Mesenchymal stem cell (in vitro differentiated cells and primary cell): ENCODE results near the gene SMPD3.

Source experiments
- DNase-seq: peaks from one replicate; pipeline ENCODE4 v3.0.0-alpha.2; 2013
- H2AFZ ChIP-seq: one replicate; pipeline ENCODE4 v1.6.1; 2013; ENCODE audit warnings: low read depth, mild to moderate bottlenecking, control low read depth, inconsistent platforms, low read length, moderate library complexity
- H2AK5ac ChIP-seq: 2 replicates; pipeline ENCODE4 v1.6.1; 2013; ENCODE audit warnings: low read length, moderate library complexity, mild to moderate bottlenecking, inconsistent platforms; ENCODE audit not compliant: severe bottlenecking
- H2BK120ac ChIP-seq: one replicate; pipeline ENCODE4 v1.6.1; 2013; ENCODE audit warnings: low read depth, mild to moderate bottlenecking, inconsistent platforms, low read length, moderate library complexity
- H2BK12ac ChIP-seq, 2 experiments: one replicate each; pipeline ENCODE4 v1.6.1; 2013; ENCODE audit warnings: inconsistent platforms in 2 of 2, low read length in 2 of 2, mild to moderate bottlenecking in 2 of 2, moderate library complexity in 2 of 2, control low read depth in 1 of 2
- H2BK15ac ChIP-seq: one replicate; pipeline ENCODE4 v1.6.1; 2013; ENCODE audit warnings: mild to moderate bottlenecking, low read depth, inconsistent platforms; ENCODE audit not compliant: poor library complexity, severe bottlenecking
- H2BK5ac ChIP-seq: 2 replicates; pipeline ENCODE4 v1.6.1; 2013; ENCODE audit warnings: low read depth, mild to moderate bottlenecking, low read length, control low read depth, inconsistent platforms; ENCODE audit not compliant: poor library complexity, severe bottlenecking
- H3K14ac ChIP-seq, 2 experiments: one replicate each; pipeline ENCODE4 v1.6.1; 2013; ENCODE audit warnings: inconsistent platforms in 2 of 2, low read length in 2 of 2, control low read depth in 1 of 2, mild to moderate bottlenecking in 1 of 2, moderate library complexity in 1 of 2
- H3K18ac ChIP-seq, 2 experiments: one replicate each; pipeline ENCODE4 v1.6.1; 2013; ENCODE audit warnings: inconsistent platforms in 2 of 2, low read length in 2 of 2, control low read depth in 1 of 2, low read depth in 1 of 2, mild to moderate bottlenecking in 1 of 2
- H3K23ac ChIP-seq, 2 experiments: one replicate each; pipeline ENCODE4 v1.6.1; 2013; ENCODE audit warnings: inconsistent platforms in 2 of 2, low read length in 2 of 2, mild to moderate bottlenecking in 2 of 2, moderate library complexity in 2 of 2, control low read depth in 1 of 2
- H3K27ac ChIP-seq: 2 replicates; pipeline ENCODE4 v1.5.1; 2013; ENCODE audit warnings: mild to moderate bottlenecking, moderate library complexity, low read length, control low read depth, inconsistent platforms; ENCODE audit not compliant: poor library complexity, severe bottlenecking
- H3K27me3 ChIP-seq, 2 experiments: 2 replicates each; pipeline versions ENCODE4 v1.6.1 to v1.7.0; 2013; ENCODE audit warnings: low read length in 2 of 2, mild to moderate bottlenecking in 2 of 2, moderate library complexity in 2 of 2, control low read depth in 1 of 2, inconsistent platforms in 1 of 2; ENCODE audit not compliant: control insufficient read depth in 1 of 2, insufficient read depth in 1 of 2
- H3K36me3 ChIP-seq, 2 experiments: 2 replicates each; pipeline versions ENCODE4 v1.6.1 to v1.7.0; 2013; ENCODE audit warnings: low read length in 2 of 2, control low read depth in 1 of 2, inconsistent platforms in 1 of 2, low read depth in 1 of 2, mild to moderate bottlenecking in 1 of 2; ENCODE audit not compliant: insufficient read depth in 2 of 2, control insufficient read depth in 1 of 2
- H3K4ac ChIP-seq, 2 experiments: one replicate each; pipeline ENCODE4 v1.6.1; 2013; ENCODE audit warnings: inconsistent platforms in 2 of 2, low read length in 2 of 2, mild to moderate bottlenecking in 2 of 2, moderate library complexity in 2 of 2, control low read depth in 1 of 2, low read depth in 1 of 2
- H3K4me1 ChIP-seq: 2 replicates; pipeline ENCODE4 v1.6.1; 2013; ENCODE audit warnings: low read depth, low read length, control low read depth; ENCODE audit not compliant: control insufficient read depth, insufficient read depth
- H3K4me2 ChIP-seq: 2 replicates; pipeline ENCODE4 v1.6.1; 2013; ENCODE audit warnings: low read length, mild to moderate bottlenecking, inconsistent platforms; ENCODE audit not compliant: poor library complexity, severe bottlenecking
- H3K4me3 ChIP-seq, 2 experiments: 2 replicates each; pipeline versions ENCODE4 v1.5.1 to v1.7.0; 2013; ENCODE audit warnings: low read length in 2 of 2, mild to moderate bottlenecking in 2 of 2, control low read depth in 1 of 2, low read depth in 1 of 2; ENCODE audit not compliant: insufficient read depth in 1 of 2
- H3K79me1 ChIP-seq: replicated peaks from 2 replicates; pipeline ENCODE4 v1.6.1; 2013; ENCODE audit warnings: mild to moderate bottlenecking, control low read depth, low read length, inconsistent platforms; ENCODE audit not compliant: poor library complexity, severe bottlenecking
- H3K9ac ChIP-seq: 2 replicates; pipeline ENCODE4 v1.7.0; 2013; ENCODE audit warnings: mild to moderate bottlenecking, low read length, moderate library complexity
- H3K9me3 ChIP-seq: 2 replicates; pipeline ENCODE4 v1.7.0; 2013; ENCODE audit warnings: mild to moderate bottlenecking, low read length; ENCODE audit not compliant: control insufficient read depth
- H4K8ac ChIP-seq: one replicate; pipeline ENCODE4 v1.6.1; 2013; ENCODE audit warnings: inconsistent platforms, mild to moderate bottlenecking, low read length, moderate library complexity
- H4K91ac ChIP-seq: one replicate; pipeline ENCODE4 v1.6.1; 2013; ENCODE audit warnings: mild to moderate bottlenecking, low read length, inconsistent platforms
- WGBS: methylation state at CpG from one replicate; pipeline ENCODE4 v1.1.7; 2013; ENCODE audit warnings: mixed read lengths; 5-methylcytosine and 5-hydroxymethylcytosine counted together

The SMPD3 gene

GRCh38 chr16:68347605-68348004 is 100.7 kb downstream of the SMPD3 start:
- Histone ChIP-seq H2BK5ac (no peak overlapping the region), H3K4me1 (peaks cover 3% of the 10 kb centered on the region), H3K4me2 (no peak overlapping the region), H3K23ac (no peak overlapping the region), H3K14ac (no peak overlapping the region), H3K4ac (no peak overlapping the region), H2AK5ac (no peak overlapping the region), H3K27me3 (no peaks in the 10 kb centered on the region), H3K9me3 (no peaks in the 10 kb centered on the region), H3K36me3 (peaks cover 67 to 85% of the 10 kb centered on the region in 2 experiments), H4K8ac (no peak overlapping the region), H3K9ac (no peak overlapping the region), H3K18ac (no peak overlapping the region), H2BK120ac (no peak overlapping the region), H3K79me1 (peaks cover 10% of the 10 kb centered on the region), H4K91ac (no peak overlapping the region), H3K4me3 (no peak overlapping the region), H2BK12ac (no peak overlapping the region), H2AFZ (no peak overlapping the region), H2BK15ac (no peak overlapping the region), H3K27ac (no peak overlapping the region)
- 95% methylated on average over 4 of the region's 4 CpGs for WGBS
- no peak for DNase-seq

- Histone ChIP-seq H2BK120ac (no peak overlapping the region), H3K4me1 (peaks cover 3% of the 10 kb centered on the region), H3K27me3 (no peaks in the 10 kb centered on the region), H3K36me3 (peaks cover 67 to 84% of the 10 kb centered on the region in 2 experiments), H2AK5ac (no peak overlapping the region), H3K79me1 (peaks cover 10% of the 10 kb centered on the region), H3K23ac (no peak overlapping the region), H3K18ac (no peak overlapping the region), H3K4ac (no peak overlapping the region), H3K9ac (no peak overlapping the region), H3K14ac (no peak overlapping the region), H3K9me3 (no peaks in the 10 kb centered on the region), H2BK12ac (no peak overlapping the region), H3K4me2 (no peak overlapping the region), H3K27ac (no peak overlapping the region), H2BK15ac (no peak overlapping the region), H4K8ac (no peak overlapping the region), H2BK5ac (no peak overlapping the region), H4K91ac (no peak overlapping the region), H2AFZ (no peak overlapping the region), H3K4me3 (no peak overlapping the region)
- no peak for DNase-seq
- 95% methylated on average over 12 of the region's 12 CpGs for WGBS
Measured at GRCh38 chr16:68346892-68347480, 101.3 kb downstream of the SMPD3 start.

GRCh38 chr16:68345958-68346635 is 102.2 kb downstream of the SMPD3 start:
- Histone ChIP-seq H3K27me3 (no peaks in the 10 kb centered on the region), H3K4ac (no peak overlapping the region), H3K4me2 (no peak overlapping the region), H3K4me3 (no peak overlapping the region), H3K9ac (no peak overlapping the region), H3K23ac (no peak overlapping the region), H2AK5ac (no peak overlapping the region), H2AFZ (no peak overlapping the region), H3K9me3 (no peaks in the 10 kb centered on the region), H3K4me1 (peaks cover 2% of the 10 kb centered on the region), H2BK120ac (no peak overlapping the region), H3K36me3 (peaks cover 61 to 81% of the 10 kb centered on the region in 2 experiments), H3K18ac (no peak overlapping the region), H2BK15ac (no peak overlapping the region), H3K79me1 (peaks cover 8% of the 10 kb centered on the region), H3K14ac (no peak overlapping the region), H4K91ac (no peak overlapping the region), H4K8ac (no peak overlapping the region), H2BK12ac (no peak overlapping the region), H2BK5ac (no peak overlapping the region), H3K27ac (no peak overlapping the region)
- DNase-seq: no peak
- 97% methylated on average over 15 of the region's 16 CpGs for WGBS

GRCh38 chr16:68345351-68345810 is 102.9 kb downstream of the SMPD3 start:
- H3K4me1 ChIP-seq: peaks cover 2% of the 10 kb centered on the region
- no peak overlapping the region for H3K27ac ChIP-seq
- H3K4me2 ChIP-seq: no peak overlapping the region
- H2BK15ac ChIP-seq: no peak overlapping the region
- no peak overlapping the region for H3K4ac ChIP-seq
- no peak overlapping the region for H4K8ac ChIP-seq
- DNase-seq: no peak
- no peak overlapping the region for H2AFZ ChIP-seq
- no peak overlapping the region for H3K9ac ChIP-seq
- H3K18ac ChIP-seq: no peak overlapping the region
- WGBS: 90% methylated on average over 11 of the region's 11 CpGs
- peaks cover 58 to 83% of the 10 kb centered on the region in 2 experiments for H3K36me3 ChIP-seq
- H3K9me3 ChIP-seq: no peaks in the 10 kb centered on the region
- H3K23ac ChIP-seq: no peak overlapping the region
- H4K91ac ChIP-seq: no peak overlapping the region
- no peak overlapping the region for H2BK120ac ChIP-seq
- no peak overlapping the region for H2BK5ac ChIP-seq
- no peak overlapping the region for H3K14ac ChIP-seq
- H3K4me3 ChIP-seq: no peak overlapping the region
- no peaks in the 10 kb centered on the region for H3K27me3 ChIP-seq
- no peak overlapping the region for H2BK12ac ChIP-seq
- H3K79me1 ChIP-seq: peaks cover 3% of the 10 kb centered on the region
- no peak overlapping the region for H2AK5ac ChIP-seq
